HG02938 (cell line): ENCODE results near the gene BMP4.
"Not testable (repeated sequence)": the region's sequence is repeated elsewhere in the genome, so short reads cannot be mapped to it uniquely, and the experiment has no call there.

Source experiments
- ATAC-seq: cut with Tn5 transposase; IDR thresholded peaks from one replicate; pipeline ENCODE4 v1.9.1; 2021; ENCODE audit warnings: mild to moderate bottlenecking, moderate library complexity; ENCODE audit not compliant: unreplicated experiment

The BMP4 gene

GRCh38 chr14:53956427-53957201, at the start of gene BMP4:
BMP4 (minus strand) TSS chr14:53956825; CDS start chr14:53952222, 4,603 bp downstream.
- no peak for ATAC-seq

- ATAC-seq, result no peak
Measured at GRCh38 chr14:54003064-54003463, 46.4 kb upstream of the BMP4 start.

GRCh38 chr14:54002653-54003052, 46.0 kb upstream of the BMP4 start:
- no peak for ATAC-seq

DNA sequence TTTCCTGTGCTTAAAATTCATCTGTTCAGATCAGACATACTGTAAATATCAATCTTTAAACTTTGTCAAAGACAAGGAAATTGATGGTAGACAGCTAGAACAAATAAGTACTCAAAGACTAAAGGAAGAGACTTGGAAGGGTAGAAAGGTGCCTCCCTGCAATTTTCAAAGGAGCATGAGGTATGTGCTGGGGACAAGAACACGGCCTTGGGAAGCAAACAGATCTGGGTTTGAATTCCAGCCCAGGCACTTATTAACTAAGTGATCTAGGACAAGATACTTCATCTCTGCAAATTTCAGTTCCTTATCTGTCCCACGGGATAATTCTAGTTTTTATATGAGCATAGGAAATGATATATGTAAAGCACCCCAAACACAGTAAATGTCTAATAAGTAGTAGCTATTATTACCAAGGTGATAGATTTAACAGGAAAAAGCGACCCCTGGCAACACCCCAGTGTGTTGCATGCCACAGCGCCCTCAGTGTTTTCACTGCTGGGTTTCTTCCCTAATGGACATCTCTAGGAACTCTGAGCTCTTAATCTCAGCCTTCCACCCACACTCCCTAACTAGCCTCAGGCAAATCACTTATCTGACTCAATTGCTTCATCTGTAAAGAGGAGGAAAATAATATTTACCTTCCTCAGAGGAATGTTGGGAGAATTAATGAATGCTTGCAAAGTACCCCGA, 44.7 kb upstream of the BMP4 start:
- no peak for ATAC-seq

DNA sequence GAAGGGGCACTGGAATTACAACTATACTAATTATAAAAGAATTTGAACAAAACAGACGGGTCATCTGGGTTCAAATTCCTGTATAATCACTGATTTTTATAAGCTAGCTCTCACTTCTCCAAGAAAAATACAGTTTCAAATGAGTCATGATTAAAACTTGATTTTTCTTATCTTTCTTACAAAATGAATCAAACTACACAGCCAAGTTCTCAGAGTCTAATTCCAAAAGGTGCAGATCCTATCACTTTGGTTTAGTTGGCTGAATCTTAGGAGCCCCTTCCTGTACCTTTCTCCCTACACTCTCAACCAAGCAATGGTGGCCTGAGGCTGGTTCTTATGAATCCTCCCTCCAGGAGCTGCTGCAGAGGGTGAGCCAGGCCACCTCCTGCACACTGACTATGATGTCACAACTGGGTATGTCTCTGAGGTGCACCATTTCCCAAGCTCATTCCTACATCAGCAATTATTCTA, 43.8 kb upstream of the BMP4 start:
- ATAC-seq, result no peak

- ATAC-seq, result no peak
Measured at GRCh38 chr14:53999061-53999488, 42.5 kb upstream of the BMP4 start.

GRCh38 chr14:53996041-53996440, 39.4 kb upstream of the BMP4 start:
- no peak for ATAC-seq

GRCh38 chr14:53993920-53994607, 37.4 kb upstream of the BMP4 start:
- no peak for ATAC-seq

DNA sequence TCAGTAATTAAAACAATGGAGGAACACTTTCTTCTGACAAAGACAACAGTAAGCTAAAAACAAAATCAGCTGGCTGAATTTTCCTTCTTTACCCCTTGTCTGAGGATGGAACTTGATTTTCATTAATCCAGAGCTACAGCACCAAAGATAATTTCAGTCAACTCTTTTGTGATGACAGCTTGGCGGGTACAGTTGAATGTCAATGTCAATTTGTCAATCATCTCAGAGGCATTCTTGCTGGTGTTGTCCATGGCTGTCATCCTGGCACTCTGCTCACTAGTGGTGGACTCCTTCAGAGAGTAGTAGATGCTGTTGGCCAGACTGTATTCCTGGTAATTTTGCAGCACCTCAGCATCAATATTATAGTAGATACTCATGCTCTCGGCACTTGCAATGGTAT, 34.4 kb upstream of the BMP4 start:
- no peak for ATAC-seq

GRCh38 chr14:53986718-53987117, 30.1 kb upstream of the BMP4 start:
- ATAC-seq, result not testable (repeated sequence)

- ATAC-seq, result not testable (repeated sequence)
Measured at GRCh38 chr14:53984958-53985357, 28.3 kb upstream of the BMP4 start.

- no peak for ATAC-seq
Measured at GRCh38 chr14:53983112-53983511, 26.5 kb upstream of the BMP4 start.

- ATAC-seq, result no peak
Measured at GRCh38 chr14:53982546-53982945, 25.9 kb upstream of the BMP4 start.

DNA sequence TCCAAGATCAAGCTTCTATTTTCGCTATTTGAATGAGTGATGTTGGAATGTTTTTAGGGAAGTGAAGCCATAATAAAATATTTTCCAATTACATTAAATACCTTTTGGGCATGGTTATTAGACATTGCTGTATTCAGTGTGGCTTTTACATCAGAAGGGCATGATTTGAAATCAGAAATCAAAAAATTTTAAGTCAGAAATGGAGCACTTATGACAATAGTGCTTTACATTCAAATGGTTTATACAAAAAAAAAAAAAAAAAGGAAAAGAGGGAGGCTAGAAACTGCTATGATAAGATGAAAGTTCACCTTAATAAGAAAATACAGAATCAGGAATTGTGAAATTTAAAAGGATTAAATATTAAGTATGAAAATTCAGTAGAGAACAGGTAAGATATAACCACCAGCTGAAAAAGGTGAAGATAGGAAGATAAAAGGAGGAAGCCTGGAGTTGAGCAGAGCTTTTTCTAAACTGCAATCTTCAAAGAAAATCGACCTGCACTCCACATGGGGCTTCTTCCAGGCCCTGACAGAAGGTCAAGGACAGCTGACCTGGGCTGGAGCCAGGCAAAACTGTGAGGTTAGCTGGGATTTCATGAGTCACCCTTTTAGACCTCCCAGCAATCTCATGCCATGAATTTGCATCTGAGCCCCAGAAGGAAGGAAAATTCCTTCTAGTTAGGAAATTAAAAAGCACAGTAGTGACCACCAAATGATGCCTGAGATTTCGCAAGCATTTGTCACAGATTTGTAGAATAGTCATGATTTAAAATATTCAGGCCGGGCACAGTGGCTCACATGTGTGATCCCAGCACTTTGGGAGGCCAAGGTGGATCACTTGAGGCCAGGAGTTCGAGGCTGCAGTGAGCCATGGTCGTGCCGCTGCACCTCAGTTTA, 23.4 kb upstream of the BMP4 start:
- ATAC-seq, result no peak

DNA sequence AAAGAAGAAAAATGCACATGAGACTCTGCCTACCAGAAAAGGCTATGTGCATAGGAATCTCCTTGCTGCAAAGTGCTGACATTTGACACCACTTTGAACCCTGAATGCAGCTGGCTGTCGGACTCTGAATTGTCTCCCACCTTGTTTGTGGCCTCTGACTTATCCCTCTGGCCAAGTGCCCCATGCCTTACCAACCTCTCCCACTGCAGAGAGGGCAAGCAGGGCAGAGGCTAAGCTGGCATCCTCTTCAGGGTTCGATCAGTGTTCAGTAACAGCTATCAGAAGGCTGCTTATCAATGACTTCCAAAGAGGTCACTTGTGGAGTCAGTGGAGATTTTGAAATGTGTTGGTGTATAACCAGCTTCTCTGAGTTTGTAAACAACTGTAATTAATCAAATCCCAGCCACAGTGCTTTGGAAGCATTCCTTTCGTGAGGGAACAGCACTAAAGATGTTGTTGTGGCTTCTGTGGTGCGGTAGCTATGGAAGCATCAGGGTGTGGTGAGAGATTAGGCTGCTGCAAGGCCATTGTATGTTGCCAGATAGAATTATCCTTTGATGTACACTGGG, 22.6 kb upstream of the BMP4 start:
- no peak for ATAC-seq

GRCh38 chr14:53978194-53978593, 21.6 kb upstream of the BMP4 start:
- ATAC-seq, result no peak

GRCh38 chr14:53975444-53975843, 18.8 kb upstream of the BMP4 start:
- no peak for ATAC-seq

- ATAC-seq, result no peak
Measured at GRCh38 chr14:53971521-53971920, 14.9 kb upstream of the BMP4 start.

GRCh38 chr14:53969326-53969725, 12.7 kb upstream of the BMP4 start:
- no peak for ATAC-seq

GRCh38 chr14:53968726-53969125, 12.1 kb upstream of the BMP4 start:
- ATAC-seq, result no peak
